ENCODE data around the gene EIF4A2.

Gene EIF4A2

DNA sequence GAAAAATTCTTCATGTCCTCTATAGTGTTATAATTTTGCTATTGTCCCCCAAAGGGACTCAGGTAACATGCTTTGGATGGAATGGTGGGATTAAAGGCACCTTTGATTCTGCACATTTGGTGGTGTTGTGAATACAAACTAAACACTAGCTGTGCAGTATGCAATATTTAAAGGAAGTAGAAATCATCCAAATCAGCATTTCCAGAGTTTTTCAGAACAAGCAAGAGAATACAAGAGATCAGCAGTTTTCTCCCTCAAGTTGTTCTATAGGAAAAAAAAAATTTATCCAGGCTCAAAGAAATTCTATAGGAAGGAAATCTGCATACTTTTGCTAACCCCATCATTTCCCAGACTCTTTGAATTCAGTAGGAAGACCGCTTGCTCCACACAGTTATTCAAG lies 48.9 kb downstream of the EIF4A2 start:
- POLR2A ChIA-PET, result no interaction called here
- CTCF ChIA-PET, result no interaction called here
- no peak for DNase-seq (ENCODE audit: extremely low spot score)
- TF ChIP-seq PKNOX1 (IDR thresholded peaks at IDR 0.05) (no peak), ARNT (IDR thresholded peaks at IDR 0.05) (no peak), FOXK2 (IDR thresholded peaks at IDR 0.05) (no peak), BHLHE40 (IDR thresholded peaks at IDR 0.05; ENCODE audit: borderline replicate concordance) (no peak), SP1 (IDR thresholded peaks at IDR 0.05) (no peak), FOXM1 (IDR thresholded peaks at IDR 0.05; ENCODE audit: borderline replicate concordance) (no peak), HDGF (IDR thresholded peaks at IDR 0.05; ENCODE audit: borderline replicate concordance) (no peak), NFRKB (IDR thresholded peaks at IDR 0.05) (no peak), TARDBP (IDR thresholded peaks at IDR 0.05) (no peak), SUZ12 (IDR thresholded peaks at IDR 0.05) (no peak), ZNF384 (IDR thresholded peaks at IDR 0.05) (no peak)

Data from HEK293T (cell line).